CD14-positive monocyte (primary cell): Measurements from ENCODE around the gene WDR45. TPM values are rescaled to one million over a fixed set of nuclear protein-coding genes. Genes with fewer than 3 reads are reported as not detected.

Experiments used
- DNase-seq, 3 donors: peaks; one replicate each; pipeline ENCODE4 v3.0.0-alpha.2; 2011 to 2022
- H2AFZ ChIP-seq: 2 replicates; pipeline ENCODE4 v1.6.0; 2012; ENCODE audit warnings: mild to moderate bottlenecking, low read depth, low read length, inconsistent platforms; ENCODE audit not compliant: insufficient read depth, poor library complexity, severe bottlenecking
- H3K27ac ChIP-seq, 2 donors: 1 replicate in 1 of 2; 2 replicates in 1 of 2; pipeline ENCODE4 v1.5.1; 2012 to 2013; ENCODE audit warnings: low read length in 2 of 2, control low read depth in 1 of 2, inconsistent platforms in 1 of 2, low read depth in 1 of 2, mild to moderate bottlenecking in 1 of 2
- H3K27me3 ChIP-seq, 2 donors: one replicate each; pipeline versions ENCODE4 v1.6.0 to v1.6.1; 2011 to 2013; ENCODE audit warnings: low read length in 2 of 2; ENCODE audit not compliant: control insufficient read depth in 2 of 2, insufficient read depth in 2 of 2
- H3K36me3 ChIP-seq, 2 donors: replicated peaks in 1 of 2; 1 replicate in 1 of 2; 2 replicates in 1 of 2; pipeline versions ENCODE4 v1.5.1 to v1.6.1; 2012 to 2013; ENCODE audit warnings: low read length in 2 of 2, control low read depth in 1 of 2, inconsistent platforms in 1 of 2, mild to moderate bottlenecking in 1 of 2; ENCODE audit not compliant: insufficient read depth in 2 of 2, control insufficient read depth in 1 of 2
- H3K4me1 ChIP-seq, 2 donors: 1 replicate in 1 of 2; 2 replicates in 1 of 2; pipeline versions ENCODE4 v1.5.1 to v1.6.1; 2012 to 2013; ENCODE audit warnings: low read length in 2 of 2, control low read depth in 1 of 2, inconsistent platforms in 1 of 2, mild to moderate bottlenecking in 1 of 2, moderate library complexity in 1 of 2; ENCODE audit not compliant: insufficient read depth in 2 of 2, control insufficient read depth in 1 of 2
- H3K4me2 ChIP-seq: replicated peaks from 2 replicates; pipeline ENCODE3; 2012; ENCODE audit warnings: low read length, moderate library complexity, mild to moderate bottlenecking; ENCODE audit not compliant: poor library complexity, severe bottlenecking; ENCODE audit errors: extremely low read depth
- H3K4me3 ChIP-seq, 3 experiments: fragments of 200-600 bp in 1 of 3; sonication (generic) in 1 of 3; replicated peaks in 1 of 3; 1 replicate in 2 of 3; 2 replicates in 1 of 3; pipeline ENCODE4 v1.5.1; 2011 to 2013; ENCODE audit warnings: low read length in 3 of 3, mild to moderate bottlenecking in 3 of 3, control low read depth in 2 of 3, low read depth in 2 of 3, inconsistent platforms in 1 of 3, moderate library complexity in 1 of 3
- H3K79me2 ChIP-seq: 2 replicates; pipeline ENCODE4 v1.6.0; 2012; ENCODE audit warnings: mild to moderate bottlenecking, control low read depth, inconsistent platforms, low read length, moderate library complexity; ENCODE audit not compliant: insufficient read depth
- H3K9ac ChIP-seq: 2 replicates; pipeline ENCODE4 v1.6.0; 2017; ENCODE audit warnings: low read length, mild to moderate bottlenecking; ENCODE audit not compliant: insufficient read depth, poor library complexity, severe bottlenecking
- H3K9me3 ChIP-seq, 2 donors: replicated peaks in 1 of 2; 1 replicate in 1 of 2; 2 replicates in 1 of 2; pipeline versions ENCODE4 v1.5.1 to v1.6.1; 2012 to 2013; ENCODE audit warnings: low read length in 2 of 2, control low read depth in 1 of 2; ENCODE audit not compliant: control insufficient read depth in 1 of 2, insufficient read depth in 1 of 2
- H4K20me1 ChIP-seq: 2 replicates; pipeline ENCODE4 v1.6.0; 2012; ENCODE audit warnings: mild to moderate bottlenecking, low read length, control low read depth, moderate library complexity; ENCODE audit not compliant: insufficient read depth
- H3K27ac Mint-ChIP-seq, 7 donors: one replicate each; pipeline ENCODE4 v1.8.0; 2020; ENCODE audit warnings: mild to moderate bottlenecking in 7 of 7, mixed read lengths in 7 of 7, moderate library complexity in 6 of 7, inconsistent platforms in 2 of 7
- H3K27me3 Mint-ChIP-seq, 3 donors: one replicate each; pipeline ENCODE4 v1.8.0; 2021 to 2022; ENCODE audit warnings: low read depth in 3 of 3, mild to moderate bottlenecking in 3 of 3, mixed read lengths in 3 of 3, moderate library complexity in 3 of 3, inconsistent platforms in 1 of 3
- H3K36me3 Mint-ChIP-seq, 2 donors: one replicate each; pipeline ENCODE4 v1.8.0; 2020; ENCODE audit warnings: mixed read lengths in 2 of 2, inconsistent platforms in 1 of 2, mild to moderate bottlenecking in 1 of 2
- H3K4me1 Mint-ChIP-seq: one replicate; pipeline ENCODE4 v1.8.0; 2020; ENCODE audit warnings: mild to moderate bottlenecking, mixed read lengths
- H3K4me3 Mint-ChIP-seq, 2 donors: one replicate each; pipeline ENCODE4 v1.8.0; 2020; ENCODE audit warnings: mild to moderate bottlenecking in 2 of 2, mixed read lengths in 2 of 2, moderate library complexity in 1 of 2
- H3K9me3 Mint-ChIP-seq, 7 donors: one replicate each; pipeline ENCODE4 v1.8.0; 2020 to 2022; ENCODE audit warnings: mixed read lengths in 7 of 7, mild to moderate bottlenecking in 6 of 7, moderate library complexity in 6 of 7, inconsistent platforms in 2 of 7
- CTCF ChIP-seq: fragments of 200-600 bp; IDR thresholded peaks from one replicate; pipeline ENCODE4 v1.8.0; 2022; ENCODE audit warnings: antibody characterized with exemption, mild to moderate bottlenecking
- WGBS: methylation state at CpG from one replicate; pipeline ENCODE4 v1.1.5; 2013; ENCODE audit warnings: missing lambda C conversion rate; ENCODE audit not compliant: insufficient coverage; 5-methylcytosine and 5-hydroxymethylcytosine counted together
- intact Hi-C, 2 donors: fragments of 100-400 bp; cut with micrococcal nuclease; formaldehyde crosslinking; loops; one replicate each; pipeline versions ENCODE4 v1.15.0 to v1.15.1; 2023
- polyA plus RNA-seq, 3 donors: library from polyadenylated mRNA; depleted of rRNA in 1 of 3; unstranded in 2 of 3; stranded (reverse) in 1 of 3; fragments of 300-500 nt in 2 of 3; fragments of >200 nt in 1 of 3; fragmentation: Illumina TruSeq in 2 of 3; gene quantifications; 1 replicate in 2 of 3; 2 replicates in 1 of 3; pipeline ENCODE4 v1.2.3, GENCODE V29; 2012 to 2021

WDR45 gene
- polyA plus RNA-seq, 3 donors: 83.1 to 207 (median 83.8) TPM

GRCh38 chrX:49096419-49096818 lies 16.7 kb upstream of the WDR45 start:
- Histone ChIP-seq H3K9ac (no peak overlapping the region), H3K36me3 (no peaks in the 10 kb centered on the region), H3K27ac (no peak overlapping the region), H3K4me3 (no peak overlapping the region), H3K27me3 (no peaks in the 10 kb centered on the region), H2AFZ (no peak overlapping the region), H4K20me1 (no peaks in the 10 kb centered on the region), H3K9me3 (no peaks in the 10 kb centered on the region), H3K4me1 (peaks cover 9 to 12% of the 10 kb centered on the region in 2 donors), H3K79me2 (no peaks in the 10 kb centered on the region), H3K4me2 (no peak overlapping the region)
- WGBS: 100% methylated on average over 2 of the region's 4 CpGs
- TF ChIP-seq CTCF: no peak
- intact Hi-C loops: no loop called here
- Mint-ChIP-seq H3K36me3 (no peaks in the 10 kb centered on the region), H3K4me1 (peaks cover 4% of the 10 kb centered on the region), H3K9me3 (peaks cover 0 to 13% (median 0%) of the 10 kb centered on the region in 7 donors), H3K27ac (no peak overlapping the region), H3K27me3 (peaks cover 0 to 2% (median 0%) of the 10 kb centered on the region in 3 donors), H3K4me3 (no peak overlapping the region)
- DNase-seq: no peak

GRCh38 chrX:49089553-49089952 lies 9.9 kb upstream of the WDR45 start:
- Histone ChIP-seq H3K4me1 (no peaks in the 10 kb centered on the region), H3K27me3 (no peaks in the 10 kb centered on the region), H3K9me3 (no peaks in the 10 kb centered on the region), H3K36me3 (no peaks in the 10 kb centered on the region), H2AFZ (no peak overlapping the region), H3K9ac (no peak overlapping the region), H3K27ac (no peak overlapping the region), H3K79me2 (no peaks in the 10 kb centered on the region), H3K4me2 (no peak overlapping the region), H3K4me3 (no peak overlapping the region), H4K20me1 (no peaks in the 10 kb centered on the region)
- Mint-ChIP-seq H3K27ac (no peak overlapping the region), H3K4me3 (no peak overlapping the region), H3K4me1 (no peaks in the 10 kb centered on the region), H3K27me3 (peaks cover 0 to 4% (median 0%) of the 10 kb centered on the region in 3 donors), H3K36me3 (no peaks in the 10 kb centered on the region), H3K9me3 (peaks cover 0 to 7% (median 0%) of the 10 kb centered on the region in 7 donors)
- DNase-seq: no peak
- intact Hi-C loops: no loop called here
- no CpG with 5 or more reads among the region's 4 CpGs for WGBS
- TF ChIP-seq CTCF: no peak
